ENCODE results near the gene CFAP46.
A peak's percentile ranks its signal among the peaks of the same experiment; 100 is the strongest.
"Not testable (repeated sequence)": the region's sequence is repeated elsewhere in the genome, so short reads cannot be mapped to it uniquely, and the experiment has no call there.

The CFAP46 gene

DNA sequence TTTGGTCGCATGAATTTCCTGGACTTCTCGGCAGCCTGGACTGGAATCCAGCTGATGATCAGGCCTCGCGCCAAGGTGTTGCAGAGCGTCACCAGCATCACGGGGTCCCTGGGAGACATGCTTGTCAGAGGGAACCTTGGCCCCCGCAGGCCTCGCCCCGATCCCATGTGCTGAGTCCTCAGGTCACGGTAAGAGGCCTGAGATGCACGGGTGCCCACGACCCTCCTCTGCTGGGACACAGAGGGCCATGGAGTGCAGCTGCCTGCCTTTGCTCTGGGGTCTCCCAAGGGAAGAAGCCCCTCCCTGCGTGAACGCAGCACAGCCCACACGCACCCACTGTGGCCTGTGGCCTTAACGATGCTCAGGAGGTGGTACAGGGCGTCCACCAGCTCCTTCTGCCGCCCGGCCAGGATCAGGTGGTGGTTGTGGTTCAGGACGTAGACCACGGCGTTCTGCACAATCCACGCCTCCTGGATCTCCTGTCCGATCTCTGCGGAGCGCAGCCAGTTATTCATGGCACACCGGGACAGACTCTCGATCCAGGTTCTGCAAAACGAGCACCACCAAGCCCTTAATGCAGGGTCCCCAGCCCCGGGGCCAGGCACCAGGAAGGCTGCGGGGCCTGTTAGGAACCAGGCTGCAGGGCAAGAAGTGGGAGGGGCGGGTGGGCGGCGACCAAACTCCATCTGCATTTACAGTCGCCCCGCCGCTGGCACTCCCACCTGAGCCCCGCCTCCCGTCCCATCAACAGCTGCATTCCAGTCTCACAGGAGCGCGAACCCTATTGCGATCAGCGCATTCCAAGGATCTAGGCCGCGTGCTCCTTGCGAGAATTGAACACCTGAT, 29.4 kb downstream of the CFAP46 start:
- DNase-seq, result no peak

DNA sequence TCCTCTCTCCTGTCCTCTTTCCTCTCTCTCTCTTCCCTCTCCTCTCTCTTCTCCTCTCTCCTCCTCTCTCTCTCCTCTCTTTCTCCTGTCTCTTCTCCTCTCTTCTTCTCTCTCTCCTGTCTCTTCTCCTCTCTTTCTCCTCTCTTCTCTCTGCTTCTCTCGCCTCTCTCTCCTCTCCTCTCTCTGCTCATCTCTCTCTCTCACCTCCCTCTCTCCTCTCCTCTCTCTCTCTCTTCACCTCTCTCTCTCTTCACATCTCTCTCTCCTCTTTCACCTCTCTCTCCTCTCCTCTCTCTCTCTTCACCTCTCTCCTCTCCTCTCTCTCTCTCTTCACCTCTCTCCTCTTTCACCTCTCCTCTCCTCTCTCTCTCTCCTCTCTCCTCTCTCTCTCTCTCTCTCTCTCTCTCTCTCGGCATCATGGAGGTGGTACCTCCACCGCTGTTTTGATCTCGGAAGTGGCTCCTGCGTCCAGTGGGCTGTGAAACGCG, 30.1 kb downstream of the CFAP46 start:
- DNase-seq, result no peak

DNA sequence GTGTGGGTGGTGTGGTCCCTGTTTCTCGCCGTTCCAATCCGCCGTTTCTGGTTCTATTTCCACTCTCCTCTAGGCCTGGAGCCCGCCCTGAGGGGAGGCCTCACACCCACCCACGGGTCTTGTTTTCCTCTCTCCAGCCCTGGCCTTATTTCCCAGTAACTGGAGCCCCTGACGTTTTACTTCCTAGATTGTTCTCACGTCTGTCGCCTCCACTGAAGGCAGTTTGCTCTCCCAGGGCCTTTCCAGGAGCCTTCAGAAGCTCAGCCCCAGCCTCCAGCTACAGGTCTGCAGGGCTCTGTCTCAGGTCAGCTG, 30.6 kb downstream of the CFAP46 start:
- DNase-seq, result no peak

DNA sequence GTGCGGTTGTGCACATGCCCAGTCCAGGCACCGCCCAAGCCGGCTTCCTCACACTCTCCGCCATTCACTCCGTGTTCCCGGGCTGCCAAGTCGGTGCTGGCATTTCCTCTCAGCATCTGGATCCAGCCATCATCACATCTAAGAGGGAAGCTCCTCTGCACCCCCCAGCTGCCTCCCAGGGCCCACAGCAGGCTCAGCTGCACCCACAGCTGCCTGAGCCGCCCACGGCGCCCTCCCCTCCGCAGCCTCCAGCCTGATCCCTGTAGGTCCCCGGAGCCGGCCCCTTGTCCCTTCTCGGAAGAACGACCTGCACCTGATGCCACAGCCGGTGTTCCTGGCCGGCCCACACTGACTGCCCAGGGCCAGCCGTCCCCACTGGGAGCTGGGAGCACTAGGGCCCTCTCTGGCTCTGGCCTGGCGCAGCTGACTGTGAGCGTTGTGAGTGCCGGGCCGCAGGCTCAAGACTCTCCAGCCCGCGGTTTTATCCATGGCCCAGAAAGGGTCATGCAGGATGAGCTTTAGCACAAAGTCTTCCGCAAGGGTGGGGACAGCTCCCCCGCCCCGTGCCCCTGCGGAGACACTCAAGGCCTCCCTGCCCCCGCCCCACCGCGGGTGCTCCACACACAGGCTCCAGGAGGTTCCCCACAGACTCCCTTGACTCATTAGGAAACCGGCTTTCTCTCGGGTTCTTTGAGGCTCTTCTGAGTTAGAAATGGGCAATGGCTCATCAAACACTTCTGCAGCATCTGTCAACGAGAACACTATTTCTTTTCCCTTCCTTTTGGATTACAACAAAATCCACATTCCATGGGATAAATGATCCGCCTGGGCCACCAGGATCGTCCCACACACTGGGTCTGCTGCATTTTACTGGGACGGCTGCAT, 31.2 kb downstream of the CFAP46 start:
- DNase-seq, result no peak

DNA sequence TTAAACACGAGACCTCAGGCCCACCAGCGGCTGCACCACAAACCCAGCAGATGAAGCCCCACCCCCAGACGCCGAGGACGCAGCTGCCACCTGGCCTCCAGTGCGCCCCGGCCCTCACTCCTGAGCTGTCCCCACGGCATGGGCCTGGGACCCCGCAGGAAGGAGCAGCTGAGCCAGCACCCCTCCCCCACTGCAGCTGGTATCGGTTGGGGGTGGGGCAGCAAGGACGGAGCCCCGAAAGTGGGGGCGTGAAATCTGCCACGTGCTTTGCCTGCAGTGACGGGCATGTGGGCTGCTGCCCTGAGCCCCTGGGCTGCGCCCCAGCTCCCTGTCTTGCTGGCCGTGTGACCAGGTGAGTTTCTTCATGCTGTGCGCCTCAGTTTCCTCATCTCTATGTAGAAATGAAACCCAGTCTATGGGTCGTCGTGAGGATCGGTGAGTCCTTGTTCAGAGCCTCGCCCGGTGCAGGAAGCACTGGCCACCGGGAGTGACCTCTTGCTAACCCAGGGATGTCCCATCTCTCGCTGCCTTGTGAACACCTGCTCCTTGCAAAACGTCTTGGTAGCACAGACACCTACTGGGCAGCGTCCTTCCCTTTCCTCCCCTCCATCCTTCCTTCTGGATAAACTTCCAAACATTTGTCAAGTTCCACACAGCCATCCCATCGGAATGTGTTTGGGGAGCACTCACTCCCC, 32.0 kb downstream of the CFAP46 start:
- DNase-seq, result no peak

DNA sequence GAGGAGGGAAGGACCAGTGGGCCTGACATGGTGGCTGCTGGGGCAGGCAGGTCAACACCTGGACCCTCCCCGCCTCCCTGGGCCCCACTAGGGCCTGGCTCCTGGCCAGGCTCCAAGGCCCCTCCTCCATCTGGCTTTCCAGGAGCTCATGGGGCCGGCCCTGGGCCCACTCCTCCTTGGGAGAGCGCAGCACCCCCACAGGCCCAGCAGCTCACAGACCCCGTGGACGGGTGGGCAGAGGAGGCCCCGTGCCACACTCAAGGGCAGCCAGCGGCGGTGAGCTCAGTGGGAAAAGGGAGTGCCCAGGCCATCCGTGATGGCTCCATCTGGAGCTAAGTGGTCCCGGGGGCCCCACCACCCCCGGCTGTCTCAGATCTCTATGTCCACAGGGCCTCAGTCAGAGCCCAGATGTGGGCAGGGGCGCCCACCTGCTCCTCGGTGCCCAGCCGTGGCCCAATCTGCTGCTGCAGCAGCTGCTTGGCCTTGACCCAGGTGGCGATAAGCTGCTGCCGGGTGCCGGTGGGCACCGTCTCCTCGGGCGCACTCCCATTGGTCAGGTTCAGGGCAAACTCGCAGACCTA, 32.8 kb downstream of the CFAP46 start:
- DNase-seq, result no peak

DNA sequence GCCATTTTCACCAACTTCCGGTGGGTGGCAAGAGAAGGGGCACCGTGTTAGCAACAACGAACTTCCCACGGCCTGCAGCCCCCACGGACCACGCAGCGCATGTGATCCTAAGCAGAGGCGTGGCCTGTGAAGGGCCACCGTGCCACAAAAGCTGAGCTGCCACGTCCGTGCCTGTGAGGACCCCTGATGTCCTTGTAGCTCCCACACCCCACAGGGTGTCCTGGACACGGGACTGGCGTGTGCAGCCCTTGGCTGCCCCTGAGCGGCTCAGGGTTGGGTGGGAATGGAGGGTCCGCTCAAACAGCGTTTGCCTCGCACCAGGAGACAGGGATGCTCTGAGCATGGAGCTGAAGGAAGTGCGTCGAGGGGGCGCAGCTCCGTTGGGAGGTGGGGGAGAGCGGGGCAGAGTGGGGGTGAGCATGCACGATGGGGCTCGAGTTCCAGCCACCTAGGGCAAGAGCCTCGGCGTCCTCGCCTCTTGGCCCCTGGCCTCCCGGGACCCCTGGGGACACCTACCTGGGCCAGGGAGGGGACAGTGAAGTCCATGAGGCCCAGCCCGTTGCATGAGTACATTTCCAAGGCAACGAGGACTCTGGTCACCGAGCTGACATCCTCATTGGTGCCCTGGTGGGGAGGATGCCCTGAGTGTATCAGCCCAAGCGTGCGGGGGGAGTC, 33.6 kb downstream of the CFAP46 start:
- DNase-seq, result no peak

DNA sequence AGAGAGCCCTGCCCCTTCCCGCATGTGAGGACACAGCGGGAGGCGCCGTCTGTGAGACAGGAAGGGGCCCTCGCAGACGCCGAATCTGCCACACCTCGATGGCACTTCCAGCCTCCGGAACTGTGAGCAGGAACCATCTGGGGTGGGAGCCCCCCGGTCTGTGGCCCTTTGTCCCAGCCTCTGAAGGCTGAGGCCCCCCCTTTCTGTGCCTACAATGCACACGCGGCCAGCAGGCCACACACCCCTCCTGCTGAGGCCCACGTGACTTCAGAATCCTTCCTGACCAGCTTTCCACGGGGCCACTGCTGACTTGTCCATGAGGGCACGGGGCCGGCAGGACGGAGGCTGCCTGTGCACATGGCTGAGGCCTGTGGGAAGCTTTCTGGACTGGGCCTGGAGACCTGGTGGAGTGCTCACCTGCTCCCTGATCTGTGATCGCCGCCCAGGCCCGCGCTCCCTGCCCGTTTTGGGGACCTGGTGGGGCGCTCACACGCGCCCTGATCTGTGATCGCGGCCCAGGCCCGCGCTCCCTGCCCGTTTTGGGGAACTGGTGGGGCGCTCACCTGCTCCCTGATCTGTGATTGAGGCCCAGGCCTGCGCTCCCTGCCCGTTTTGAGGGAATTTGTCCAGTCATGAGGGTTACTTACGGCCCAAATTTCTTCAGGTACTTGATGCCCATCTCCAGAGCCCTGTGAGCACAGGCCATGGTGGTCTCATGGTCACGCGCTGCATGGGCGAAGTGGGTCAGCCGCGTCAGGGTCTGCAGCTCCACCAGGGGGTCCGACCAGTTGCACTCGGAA, 34.3 kb downstream of the CFAP46 start:
- no peak for DNase-seq

DNA sequence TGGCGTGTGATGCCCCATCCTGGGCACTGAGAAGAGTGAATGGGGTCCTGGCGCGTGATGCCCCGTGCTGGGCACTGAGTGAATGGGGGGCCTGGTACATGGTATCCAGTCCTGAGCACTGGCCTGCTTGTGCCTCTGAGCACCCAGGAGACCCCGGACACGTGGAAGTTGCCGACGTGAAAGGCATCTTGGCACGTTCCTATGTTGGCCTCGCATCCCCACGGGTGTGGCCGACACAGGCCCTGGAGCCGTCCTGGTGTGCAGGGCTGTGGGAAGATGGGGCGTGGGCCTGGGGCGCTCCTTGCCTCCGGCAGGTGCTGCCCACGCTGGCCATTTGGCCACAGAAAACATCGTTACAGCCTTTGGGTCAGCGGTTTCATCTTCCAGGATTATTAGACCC, 35.5 kb downstream of the CFAP46 start:
- no peak for DNase-seq

DNA sequence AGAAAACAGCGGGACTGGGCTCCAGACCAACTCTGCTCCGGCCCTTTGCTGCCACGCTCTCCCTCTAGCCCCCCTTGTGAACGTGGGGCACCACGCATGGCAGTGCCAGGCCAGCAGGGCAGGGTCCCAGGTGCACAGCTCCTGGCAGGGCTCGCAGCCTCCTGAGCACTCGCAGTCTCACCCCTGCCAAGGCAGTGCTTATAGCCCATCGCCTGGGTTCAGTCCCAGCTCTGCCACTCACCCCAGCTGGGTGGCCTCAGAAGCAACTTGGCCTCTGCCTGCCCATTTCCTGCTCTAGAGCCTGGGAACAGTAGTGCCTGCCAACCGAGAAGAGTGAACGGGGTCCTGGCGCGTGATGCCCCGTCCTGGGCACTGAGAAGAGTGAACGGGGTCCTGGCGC, 36.3 kb downstream of the CFAP46 start:
- no peak for DNase-seq

DNA sequence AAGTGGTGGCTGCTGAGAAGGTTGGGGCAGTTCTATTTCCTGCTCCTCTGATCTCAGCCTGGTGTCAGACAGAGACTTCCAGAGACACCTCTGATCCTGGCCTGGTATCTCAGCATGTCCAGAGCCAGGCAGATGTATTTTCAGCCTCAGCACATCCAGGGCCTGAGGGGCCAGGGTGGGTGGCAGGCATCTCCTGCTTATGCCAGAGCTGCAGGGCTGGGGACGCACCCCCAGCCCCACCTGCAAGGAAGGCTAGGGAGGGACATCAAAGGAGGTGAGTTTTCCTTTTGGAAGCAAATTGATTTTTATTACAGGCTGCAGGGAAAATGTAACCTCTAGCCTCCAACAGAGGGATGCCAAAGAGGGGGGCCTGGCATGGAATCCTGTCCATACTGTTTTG, 36.7 kb downstream of the CFAP46 start:
- no peak for DNase-seq

DNA sequence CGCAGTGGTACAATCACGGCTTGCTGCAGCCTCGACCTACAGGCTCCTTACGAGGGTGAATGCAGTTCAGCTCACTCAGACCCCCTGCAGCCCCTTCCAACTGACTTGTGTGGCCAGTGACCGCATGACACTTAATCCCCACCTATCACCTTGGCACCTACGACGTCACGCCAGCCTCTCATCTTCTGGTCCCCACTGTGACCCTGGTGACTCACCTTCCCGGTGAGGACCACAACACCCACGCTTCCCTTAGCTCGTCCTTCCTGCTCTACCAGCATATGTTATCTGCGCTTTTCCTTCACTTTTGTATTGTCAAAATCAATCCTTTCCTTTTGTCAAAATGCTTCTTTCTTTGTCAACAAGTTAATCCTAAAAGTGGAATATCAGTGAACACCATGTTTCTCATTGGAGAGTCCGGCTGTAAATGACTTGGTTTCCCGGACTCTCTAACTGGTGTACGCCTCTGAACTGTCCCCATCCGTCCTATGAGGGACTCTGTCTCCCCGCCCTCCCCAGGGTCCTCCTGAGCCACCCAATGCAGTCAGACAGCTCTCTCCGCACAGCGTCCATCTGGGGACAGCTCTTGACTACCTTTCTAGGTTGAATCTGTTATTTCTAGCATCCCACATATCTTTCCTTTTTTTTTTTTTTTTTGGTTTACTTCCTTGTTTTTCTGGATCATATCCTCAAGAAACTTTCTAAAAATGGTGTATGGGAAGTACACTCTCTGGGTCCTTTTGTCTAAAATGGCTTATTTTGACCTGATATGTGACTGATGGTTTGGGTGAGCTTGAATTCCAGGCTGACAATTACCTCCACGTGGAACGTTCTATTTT, 37.3 kb downstream of the CFAP46 start:
- DNase-seq, result no peak

DNA sequence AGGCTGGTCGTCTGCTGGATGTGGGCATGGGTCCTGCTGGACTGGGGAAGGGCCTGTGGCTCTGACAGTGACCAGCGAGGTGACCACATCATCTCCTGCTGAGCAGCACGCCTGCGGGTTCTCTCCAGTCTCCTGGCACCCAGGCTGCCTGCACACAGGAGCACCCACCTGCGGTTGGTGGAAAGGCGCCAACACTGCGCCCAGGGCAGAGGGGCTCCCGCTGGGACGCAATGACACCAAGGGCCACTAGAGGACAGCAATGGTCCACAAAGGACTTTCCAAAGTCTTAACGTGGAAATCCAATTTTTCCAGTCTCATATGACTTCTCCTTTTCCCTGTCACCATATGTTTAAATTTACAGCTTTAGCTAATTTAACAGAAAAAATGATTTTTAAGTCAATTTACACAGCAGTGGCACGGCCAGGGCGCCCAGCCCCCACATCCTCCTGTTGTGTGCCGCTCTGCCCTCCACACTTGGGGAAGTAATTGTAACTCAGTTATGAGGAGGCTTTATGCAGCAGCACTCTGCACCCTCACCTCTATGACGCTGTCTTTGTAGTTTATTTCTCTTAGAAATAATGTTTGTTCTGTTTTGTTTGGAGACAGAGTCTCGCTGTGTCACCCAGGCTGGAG, 38.1 kb downstream of the CFAP46 start:
- DNase-seq, result peak in 1 of 2 experiments; percentile 31

DNA sequence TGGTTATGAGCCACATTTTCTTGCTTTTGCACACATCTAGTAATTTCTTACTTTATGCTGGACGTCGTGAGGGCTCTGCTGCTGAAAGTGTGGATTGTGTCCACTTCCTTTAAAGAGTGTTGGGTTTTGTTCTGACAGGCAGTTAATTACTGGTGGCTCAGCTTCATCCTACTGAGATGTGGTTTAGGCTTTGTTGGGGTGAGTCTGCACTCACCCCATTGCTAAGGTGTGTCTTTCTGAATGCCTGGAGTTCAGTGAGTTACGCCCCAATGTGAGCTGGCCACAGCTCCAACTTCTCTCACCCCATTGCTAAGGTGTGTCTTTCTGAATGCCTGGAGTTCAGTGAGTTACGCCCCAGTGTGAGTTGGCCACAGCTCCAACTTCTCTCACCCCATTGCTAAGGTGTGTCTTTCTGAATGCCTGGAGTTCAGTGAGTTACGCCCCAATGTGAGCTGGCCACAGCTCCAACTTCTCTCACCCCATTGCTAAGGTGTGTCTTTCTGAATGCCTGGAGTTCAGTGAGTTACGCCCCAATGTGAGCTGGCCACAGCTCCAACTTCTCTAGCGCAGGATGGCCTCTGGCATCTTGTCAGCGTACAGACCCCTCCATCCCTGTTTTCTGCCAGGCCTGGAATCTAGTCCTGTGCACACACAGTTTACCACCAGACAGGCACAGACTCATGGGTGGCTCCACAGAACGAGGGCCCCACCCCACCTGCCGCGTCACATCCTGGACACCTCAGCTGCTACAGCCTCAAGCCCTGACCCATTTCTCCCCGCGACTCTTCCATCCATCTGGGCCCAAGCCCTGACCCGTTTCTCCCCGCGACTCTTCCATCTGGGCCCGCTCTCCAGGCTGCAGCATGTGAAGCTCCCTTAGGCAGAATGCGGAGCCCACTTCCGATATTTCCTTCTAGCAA, 39.5 kb downstream of the CFAP46 start:
- not testable (repeated sequence) for DNase-seq

DNA sequence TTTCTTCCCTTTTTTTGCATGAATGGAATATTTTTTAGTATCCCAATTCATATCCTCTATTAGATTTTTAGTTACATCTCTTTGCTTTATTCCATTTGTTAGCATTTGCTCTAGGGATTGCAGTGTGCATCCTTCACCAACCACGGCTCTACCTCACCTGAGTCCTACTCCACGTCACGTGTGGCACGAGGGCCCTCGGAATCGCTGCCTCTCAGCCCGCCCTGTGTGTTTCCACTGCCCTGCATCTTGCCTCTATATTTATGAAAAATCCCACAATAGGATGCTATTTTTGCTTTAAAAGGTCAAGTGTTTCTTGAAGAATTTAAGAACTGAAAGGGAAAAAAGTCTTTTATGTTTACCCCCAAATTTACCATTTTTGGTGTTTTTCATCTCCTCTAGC, 41.0 kb downstream of the CFAP46 start:
- no peak for DNase-seq

DNA sequence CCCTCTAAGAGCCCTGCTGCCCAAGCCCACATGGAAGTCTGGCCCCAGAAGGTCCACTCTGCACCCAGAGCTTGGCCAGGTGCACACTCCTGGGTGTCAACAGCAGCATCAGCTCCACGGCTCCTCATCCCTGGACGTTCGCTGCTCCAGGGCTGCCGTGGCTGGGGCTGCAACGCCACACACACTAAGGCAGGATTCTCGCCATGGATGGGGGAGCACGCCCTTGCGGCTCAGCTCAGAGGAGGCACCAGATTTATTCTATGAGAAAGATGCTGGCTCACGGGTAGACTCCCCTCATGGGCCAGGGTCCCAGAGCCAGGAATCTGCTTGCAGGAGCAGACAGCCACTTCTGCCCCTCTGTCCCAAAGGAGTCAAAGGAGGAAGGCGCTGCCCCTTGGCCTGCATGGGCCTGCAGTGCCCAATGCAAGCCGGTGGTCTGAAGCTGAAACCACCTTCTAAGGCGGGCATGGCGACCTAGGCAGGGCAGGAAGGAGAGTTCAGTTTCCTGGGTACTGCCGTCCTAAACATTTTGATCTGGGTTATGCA, 42.1 kb downstream of the CFAP46 start:
- DNase-seq, result no peak

DNA sequence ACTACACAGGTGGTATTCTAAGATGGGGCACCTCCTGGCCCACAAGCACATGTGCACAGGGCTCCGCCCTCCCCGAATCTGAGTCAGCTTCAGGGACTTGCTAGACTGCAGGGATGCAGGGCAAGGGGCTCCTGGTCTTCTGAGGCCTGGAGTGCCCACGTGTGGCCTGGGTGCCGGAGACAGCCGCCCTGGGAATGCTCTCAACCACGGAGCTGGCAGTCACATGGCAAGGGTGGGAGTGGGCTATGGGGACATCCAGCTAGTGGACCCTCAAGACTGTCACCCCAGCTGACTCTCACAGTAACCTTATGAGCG, 42.7 kb downstream of the CFAP46 start:
- DNase-seq, result no peak

DNA sequence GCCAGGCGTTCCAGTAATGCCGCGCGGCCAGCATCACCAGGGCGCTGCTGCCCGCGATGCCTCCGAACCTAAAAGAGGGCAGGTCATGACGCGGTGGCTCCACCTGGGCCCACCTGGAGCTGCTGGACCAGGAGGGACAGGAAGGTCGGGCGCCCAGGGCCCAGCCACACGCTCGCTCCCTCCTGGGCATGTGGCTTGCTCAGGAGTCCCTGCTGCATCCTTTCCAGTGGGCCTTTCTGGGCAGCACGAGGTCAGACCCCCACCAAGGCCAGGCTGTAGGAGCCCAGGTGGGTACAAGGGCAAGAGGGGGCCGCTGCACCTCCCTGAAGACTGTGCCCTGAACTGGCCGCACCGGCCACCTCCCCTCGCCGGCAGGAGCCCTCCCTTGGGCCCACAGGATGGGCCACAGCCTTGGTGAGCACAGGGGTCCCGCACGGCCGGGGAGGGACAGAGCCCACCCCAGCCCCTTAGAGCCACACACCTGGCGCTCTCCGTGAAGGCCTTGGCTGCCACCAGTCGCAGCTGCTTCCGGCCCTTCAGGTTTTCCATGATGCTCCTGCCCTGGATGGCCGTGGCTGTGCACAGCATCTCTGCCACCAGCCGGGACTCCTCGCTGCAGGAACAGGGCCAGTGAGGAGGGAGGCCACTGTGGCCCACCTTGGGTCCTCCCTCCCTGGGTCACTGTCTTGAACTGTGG, 43.2 kb downstream of the CFAP46 start:
- DNase-seq, result no peak

Data from stimulated activated CD4-positive, alpha-beta T cell treated with anti-CD3 and anti-CD28 coated beads, Interleukin-4, amount 100 ng/mL, for 4 hours (primary cell).